Stimulated activated CD4-positive, alpha-beta T cell treated with anti-CD3 and anti-CD28 coated beads, Interleukin-12 subunit alpha, Interleukin-12 subunit beta, amount 100 ng/mL, for 4 hours (primary cell): ENCODE results near the gene TLX2.

Experiments
- DNase-seq: peaks from one replicate; pipeline ENCODE4 v3.0.0-alpha.2; 2020

The TLX2 gene

DNA sequence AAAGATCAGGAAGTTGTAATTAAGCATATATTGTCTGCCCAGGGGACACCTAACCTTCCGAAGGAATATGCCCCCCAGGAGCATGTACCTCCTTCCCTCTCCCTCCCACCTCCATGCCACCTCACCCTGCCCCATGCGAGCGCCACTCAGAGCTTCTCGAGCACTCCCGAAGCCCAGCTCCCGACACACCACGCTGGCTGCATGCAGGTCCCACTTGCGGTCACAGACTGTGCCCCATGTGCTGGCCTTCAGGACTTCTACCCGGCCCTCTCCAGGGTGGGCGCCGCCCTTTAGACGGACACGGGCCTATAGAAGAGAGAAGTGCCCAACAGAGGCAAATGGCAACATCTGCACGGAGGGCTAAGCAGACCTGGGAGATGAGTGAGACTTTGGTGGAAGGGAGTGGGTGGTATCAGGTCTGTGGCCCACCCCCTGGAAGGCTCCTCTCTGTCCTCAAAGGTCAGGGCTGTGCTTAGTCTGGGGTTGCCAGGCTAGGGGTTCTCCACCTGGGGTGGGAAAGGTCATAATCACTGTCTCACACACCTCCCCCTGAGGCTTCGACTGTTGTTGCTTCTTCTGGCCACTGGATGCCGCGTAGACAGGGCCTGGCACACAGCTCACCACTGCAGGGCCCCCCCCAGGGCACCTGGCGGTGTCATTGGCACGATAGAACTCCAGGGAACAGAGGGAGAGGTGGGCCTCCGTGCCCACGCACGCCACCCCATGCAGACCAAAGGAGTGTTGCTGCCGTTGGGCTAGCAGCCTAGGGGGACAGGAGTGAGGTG, 22.1 kb downstream of the TLX2 start:
- DNase-seq, result no peak

DNA sequence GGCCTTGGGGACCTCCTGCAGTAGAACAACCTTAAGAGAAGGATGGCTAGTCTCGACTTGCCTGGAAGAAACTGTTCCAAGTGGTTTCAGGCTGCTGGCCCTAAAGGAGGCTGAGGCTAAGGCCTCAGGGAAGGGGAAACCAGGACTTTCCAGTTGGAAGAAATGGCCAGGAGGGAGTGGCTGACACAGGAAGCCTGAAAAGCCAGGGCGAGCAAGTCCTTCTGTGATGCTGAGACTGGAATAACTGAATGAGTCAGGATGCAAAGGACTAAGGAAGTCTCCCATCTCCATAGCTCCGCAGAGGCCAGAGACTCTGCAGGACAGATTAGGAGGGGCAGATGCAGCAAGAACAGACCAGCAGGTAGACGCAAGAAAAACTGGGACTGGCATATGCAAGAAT, 22.9 kb downstream of the TLX2 start:
- no peak for DNase-seq

DNA sequence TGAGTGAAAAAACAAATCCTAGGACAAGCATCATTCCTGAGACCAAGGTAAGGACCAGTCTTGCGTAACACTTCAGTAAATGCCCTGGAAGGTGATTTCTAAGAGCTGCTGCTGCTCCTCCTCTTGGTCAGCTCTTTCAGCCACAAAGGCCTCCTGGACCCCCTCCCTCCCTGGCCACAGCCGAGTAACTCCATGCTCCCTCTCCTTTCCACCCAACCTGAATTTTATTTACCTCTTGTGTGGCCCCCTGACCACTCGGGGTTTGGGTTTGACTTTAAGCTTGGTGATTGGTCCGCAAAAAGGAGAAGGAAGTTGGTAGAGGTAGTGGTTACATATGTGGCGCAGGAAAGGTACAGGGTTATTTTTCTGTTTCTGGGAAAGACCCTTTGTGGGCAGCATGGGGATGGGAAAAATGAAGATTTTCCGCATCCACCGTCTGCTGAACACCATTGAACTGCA, 24.7 kb downstream of the TLX2 start:
- DNase-seq, result no peak

DNA sequence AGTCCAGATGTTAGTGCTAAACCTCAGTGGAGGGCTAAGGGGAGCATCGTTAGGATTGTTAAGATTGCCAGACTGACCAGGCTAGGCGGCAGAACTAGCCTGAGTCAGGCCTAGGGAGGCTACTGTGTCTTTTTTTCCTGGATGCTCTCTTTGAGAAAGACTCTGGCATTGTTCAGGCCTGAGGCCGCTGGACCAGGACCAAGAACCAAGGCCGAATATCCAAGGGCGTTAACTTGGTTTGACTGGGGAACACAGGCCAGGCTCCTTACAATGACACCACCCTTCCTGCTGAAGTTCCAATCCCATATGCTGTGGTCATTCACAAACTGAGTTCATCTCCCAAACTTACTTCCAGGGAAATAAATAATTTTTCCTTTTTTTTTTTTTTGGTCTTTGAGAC, 26.0 kb downstream of the TLX2 start:
- no peak for DNase-seq

DNA sequence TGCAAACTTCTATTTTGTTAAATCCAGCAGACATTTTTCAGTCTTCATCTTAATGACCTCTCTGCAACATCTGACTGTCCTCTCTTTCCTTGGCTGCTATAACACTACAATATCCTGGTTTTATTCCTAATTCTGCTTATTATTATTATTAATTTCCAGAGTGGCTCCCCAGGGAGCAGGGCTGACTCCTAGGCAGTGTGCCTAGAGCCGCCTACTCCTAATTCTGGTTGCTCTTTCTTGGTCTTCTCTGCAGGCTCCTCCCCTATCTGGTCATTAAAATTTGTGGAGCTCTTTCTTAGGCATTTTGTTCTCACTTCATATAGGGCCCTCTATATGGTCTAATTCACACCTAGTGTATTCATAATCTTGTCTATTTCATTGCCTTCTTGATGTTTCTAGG, 28.7 kb downstream of the TLX2 start:
- no peak for DNase-seq

DNA sequence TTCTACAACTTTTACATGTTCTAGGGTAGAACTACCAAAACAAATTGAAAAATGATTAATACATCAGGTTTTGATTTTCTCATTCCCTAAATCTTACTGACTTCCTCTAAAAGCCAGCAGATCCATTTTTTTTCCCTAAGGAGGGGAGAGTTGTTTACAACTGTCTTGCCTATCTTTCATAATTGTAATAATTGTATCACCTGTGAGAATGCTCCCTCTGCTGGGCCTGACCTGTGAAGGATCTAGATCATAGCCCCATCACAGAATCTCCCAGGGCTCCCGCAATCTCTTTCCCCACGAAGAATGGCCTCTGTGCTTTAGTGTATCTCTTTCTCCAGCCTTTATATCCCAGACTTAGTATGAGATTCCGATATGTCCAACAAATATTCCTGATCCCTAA, 30.4 kb downstream of the TLX2 start:
- DNase-seq, result no peak

DNA sequence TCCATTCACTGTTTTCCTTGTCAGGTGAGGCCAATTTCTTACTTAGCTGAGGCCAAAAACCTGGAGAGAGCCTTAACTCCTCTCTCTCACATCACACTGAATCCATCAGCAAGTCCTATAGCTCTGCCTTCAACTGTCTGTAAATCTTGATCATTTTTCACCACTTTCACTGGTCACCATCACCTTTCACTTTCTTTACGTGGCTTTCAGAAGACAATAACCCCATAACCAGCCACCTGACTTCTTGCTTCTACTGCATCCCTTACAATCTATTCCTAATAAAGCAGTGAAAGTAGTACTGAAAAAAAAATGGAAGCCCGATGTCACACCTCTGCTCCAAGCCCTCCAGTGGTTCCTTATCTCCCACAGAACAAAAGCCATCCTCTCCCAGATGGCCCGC, 31.8 kb downstream of the TLX2 start:
- no peak for DNase-seq

DNA sequence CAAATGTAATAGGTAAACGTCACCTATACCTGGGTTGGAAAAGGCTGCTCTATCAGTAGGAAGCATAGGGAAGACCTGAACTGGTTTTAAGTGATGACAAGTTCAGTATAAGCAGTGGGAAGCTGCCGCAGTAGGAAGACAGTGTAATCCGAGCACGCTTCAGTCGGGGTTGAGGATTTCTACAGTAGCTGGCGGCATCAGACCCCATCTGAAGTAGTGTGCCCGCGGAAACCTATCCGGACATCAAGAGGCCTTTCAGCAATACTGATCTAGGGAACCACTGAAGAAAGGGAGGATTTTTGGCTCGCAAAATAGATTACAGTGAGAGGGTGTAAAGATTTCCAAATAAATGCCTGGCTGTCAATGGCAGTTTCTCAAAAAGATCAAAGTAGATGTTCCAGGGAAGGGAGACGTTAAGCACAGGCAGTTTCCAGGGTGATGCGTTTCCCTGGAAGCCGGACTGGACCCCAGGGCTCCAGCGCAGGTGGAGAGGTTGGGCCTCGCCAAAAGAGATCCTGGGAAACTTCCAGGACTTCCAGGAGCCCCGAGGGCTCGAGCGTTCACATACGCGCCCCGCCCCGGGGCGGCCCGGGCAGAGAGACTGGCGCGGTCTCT, 34.1 kb downstream of the TLX2 start:
- no peak for DNase-seq

DNA sequence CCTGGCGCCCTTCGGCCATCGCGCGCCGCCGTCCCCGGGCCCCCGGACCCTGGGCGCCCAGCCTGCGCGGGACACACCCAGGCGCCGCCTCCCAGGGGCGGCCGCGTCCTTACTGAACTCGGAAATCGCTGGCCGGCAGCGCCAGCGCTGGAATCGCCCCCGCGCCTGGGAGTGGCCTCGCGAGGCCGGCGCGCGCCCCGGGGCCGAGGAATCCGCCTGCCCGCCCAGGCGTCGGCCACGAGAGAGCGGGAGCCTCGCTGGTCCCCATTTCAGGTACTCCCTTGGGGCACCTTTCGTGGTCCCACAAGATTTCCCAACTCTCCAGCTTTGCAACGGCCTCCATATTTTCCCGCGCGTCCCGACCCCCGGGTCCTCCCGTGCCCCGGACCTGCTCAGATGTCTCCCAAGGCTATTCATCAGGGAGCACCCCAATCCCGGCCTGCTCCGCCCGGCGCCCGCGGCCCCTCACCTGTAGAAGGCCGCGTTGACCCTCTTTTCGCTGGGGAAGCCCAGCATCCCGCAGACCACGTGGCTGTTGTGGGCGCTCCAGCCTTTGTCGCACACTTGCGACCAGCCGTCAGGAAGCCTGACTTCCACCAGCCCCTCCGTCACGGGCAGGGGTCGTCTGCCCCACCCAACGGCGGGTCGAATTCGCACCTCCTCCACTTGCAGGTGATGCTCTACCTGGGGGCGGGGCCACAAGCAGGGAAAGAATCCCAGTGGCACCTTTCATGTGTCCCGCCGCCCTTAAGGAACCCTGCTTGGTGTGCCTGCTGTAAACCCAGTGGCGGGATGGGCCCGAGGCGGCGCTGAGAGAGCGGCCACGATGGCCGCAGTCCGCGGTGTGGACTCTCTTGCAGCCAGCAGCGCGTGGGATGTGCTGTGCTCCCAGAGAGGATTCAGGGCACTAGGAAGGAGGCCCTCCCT, 34.9 kb downstream of the TLX2 start:
- DNase-seq, result no peak

DNA sequence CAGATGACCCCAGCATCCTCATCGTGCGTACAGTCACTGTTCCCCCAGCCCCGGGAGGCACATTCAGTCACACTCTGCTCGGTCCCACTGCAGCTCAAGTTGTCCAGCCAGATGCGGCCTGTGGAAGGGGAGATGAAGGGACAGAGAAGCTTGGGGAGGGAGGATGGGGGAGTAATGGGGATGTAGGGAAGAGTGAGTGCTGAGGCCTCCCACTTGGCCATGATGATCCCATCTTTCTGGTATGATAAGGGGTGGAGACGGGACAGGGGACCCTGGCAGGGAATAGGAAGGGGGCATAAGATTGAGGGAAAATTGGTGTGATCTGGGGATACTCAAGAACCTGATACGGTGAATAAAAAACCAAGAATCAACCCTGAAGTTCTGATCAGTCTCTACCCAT, 36.0 kb downstream of the TLX2 start:
- no peak for DNase-seq

DNA sequence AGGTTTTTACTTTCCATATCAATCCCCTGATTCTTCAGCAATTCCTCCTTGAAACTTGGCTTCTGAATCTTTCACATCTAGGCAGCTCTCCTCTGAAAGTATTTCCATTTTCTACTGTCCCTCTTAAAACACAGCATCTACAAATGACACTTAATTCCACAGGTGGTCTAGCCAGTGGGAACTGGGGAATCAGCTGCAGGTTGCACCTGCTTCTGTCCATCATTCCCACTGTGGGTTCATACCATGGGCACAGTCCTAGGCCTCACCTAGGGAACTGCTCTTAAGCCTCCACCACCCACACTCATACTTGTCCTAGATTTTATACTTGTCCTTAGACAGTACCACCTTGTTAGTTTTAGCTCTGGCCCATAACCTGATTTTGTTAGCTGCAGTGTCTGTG, 37.3 kb downstream of the TLX2 start:
- DNase-seq, result no peak

DNA sequence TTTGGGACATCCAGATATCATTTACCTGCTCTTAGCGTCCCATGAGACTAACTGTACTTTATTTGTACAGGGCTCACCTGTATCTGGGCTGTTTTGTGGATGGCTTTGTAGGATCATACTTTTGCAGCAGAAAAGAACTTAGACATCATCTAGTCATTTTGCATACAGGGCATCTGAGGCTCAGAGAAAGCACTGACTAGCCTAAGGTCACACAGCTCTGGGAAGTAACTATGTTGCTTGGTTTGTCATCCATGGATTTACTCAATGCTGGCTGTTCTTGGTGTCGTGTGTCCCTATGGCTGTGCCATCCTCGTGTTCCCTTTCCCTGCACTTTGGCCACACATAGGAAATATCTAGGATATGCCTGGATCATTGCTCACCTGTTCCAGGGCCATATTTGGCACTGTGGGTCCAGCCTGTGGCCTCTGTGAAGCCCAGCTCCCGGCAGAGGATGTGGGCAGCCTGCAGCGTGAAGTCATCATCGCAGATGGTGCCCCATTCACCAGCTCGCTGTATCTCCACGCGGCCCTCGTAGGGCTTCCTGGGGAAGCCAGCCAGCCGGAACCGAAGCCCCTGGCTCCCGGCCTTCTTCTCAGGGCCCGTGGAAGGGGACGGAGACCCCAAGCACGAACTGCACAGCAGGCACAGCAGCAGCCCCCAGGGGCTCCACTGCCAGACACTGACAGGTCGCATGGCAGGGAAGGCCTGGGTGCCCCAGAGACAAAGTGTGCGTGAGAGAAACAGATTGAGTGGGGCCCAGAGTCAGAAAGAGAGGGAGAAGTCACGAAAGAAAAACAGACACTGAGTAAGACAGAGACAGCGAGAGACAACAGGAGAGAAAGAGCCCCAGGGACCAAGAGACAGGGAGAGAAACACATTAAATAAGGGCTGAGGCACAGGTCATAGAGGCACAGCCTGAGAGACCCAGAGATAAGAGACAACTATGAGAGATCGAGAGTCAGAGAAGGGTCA, 38.0 kb downstream of the TLX2 start:
- DNase-seq, result no peak

DNA sequence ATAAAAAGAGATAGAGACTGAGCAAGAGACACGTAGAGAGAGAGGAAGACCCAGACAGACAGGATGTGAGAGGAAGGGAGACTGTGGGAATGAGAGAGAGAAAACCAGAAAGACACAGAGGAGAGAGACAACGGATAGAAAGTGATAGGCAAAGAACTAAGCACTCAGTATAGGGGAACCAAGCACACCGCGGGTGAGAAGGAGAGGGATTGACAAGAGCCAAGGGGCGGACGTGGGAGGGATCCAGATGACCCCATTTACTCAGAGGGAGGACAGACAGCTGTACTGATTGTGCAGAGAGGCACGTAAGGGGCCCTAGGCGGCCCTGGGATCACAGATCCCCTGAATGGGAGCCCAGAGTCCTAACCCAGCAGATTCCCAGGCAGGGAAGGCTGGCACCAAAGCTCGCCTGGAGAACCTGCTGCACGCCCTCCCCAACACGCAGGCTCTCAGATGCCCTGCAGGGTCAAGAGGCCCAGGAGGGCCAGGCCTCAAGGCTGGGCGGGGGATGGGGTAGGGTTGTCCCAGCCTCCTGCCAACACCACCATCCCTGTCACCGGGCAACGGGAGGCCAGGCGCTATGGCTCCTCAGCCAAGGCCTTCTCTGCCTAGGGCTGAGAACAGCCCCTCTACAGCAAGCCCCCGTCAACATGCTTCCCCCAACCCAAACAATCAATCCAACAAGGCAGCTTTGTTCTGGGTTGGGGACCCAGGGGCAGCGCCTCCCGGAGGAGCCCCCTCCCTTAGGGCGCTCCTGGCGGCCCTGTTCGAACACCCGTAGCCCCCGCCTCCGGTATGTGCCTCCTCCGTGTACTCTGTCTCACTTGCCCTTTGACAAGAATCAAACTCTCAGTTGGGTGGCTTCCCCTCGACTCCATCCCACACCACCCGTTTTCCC, 38.9 kb downstream of the TLX2 start:
- no peak for DNase-seq

DNA sequence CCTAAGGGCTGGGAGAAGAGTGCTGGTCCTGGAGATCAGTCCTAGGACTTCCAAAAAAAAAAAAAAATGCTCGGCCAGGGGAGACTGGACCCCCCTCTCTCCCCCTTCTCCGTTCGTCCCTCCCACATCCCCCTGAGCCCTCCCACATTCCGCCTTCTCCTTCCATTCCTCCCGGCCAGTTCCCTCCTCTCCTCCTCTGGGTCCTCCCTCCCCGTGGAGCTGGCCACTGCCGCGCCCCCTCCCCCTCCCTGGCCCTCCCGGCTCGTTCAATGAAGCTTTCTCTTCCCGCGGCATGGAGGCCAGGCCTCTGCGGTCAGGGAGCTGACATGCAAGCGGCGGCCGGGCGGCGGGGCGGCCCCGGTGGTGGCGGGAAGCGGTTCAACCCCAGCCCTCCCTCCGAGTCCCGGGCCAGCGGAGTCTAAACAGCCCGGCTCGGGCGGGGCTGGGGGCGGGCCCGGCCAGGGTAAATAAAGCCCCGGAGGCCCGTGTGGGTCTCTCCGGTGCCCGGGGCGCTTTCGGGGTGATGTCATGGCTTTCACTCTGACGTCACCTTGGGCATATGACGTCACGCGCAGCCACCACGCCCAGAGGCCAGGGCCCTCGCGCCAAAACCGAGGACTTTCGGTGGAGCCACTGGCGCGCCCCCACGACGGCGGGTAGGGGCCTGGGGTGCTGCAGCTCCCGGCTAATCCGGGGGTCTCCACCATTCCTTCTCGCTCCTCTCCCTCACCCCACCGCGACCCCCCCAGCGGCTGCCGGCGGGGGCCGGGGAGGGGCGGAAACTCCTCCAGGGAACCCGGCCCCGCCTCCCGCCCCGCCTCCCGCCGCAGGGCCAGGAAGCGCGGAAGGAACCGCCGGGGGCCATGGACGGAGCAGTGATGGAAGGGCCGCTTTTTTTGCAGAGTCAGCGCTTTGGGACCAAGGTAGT, 39.9 kb downstream of the TLX2 start, which contains the start of the genes DOK1 and LOXL3:
Gene DOK1 (plus strand): TSS at position 829 of the 928 bp plus-strand sequence. CDS start 35 bp downstream, at position 864.
Gene LOXL3 (minus strand): TSS at position 51 of the 928 bp plus-strand sequence. CDS start 1,308 bp downstream, outside the sequence.
- DNase-seq, result peak; percentile 88

DNA sequence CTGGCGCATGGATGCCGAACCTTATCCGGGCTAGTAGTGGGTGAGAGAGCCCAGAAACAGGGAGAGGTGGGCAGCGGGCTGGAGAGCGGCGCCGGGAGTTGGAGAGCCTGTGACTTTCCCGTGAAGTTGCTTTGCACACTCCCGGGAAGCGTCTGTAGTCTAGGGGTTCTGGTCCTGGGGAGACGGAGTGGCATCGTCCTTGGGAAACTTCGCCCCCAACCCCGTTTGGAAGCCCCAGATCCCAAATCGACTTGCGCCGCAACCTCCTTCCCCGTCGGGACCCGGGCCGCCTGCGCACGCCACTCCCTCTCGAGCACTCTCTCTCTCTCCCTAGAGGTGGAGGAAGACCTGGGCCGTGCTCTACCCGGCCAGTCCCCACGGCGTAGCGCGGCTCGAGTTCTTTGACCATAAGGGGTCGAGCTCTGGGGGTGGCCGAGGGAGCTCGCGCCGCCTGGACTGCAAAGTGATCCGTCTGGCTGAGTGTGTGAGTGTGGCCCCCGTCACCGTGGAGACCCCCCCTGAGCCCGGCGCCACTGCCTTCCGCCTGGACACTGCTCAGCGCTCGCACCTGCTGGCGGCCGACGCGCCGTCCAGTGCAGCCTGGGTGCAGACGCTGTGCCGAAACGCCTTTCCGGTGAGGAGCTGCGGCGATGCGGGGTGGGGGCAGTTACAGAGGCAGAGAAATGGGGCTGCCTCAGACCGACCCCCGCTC, 40.7 kb downstream of the TLX2 start:
- DNase-seq, result peak; percentile 39

DNA sequence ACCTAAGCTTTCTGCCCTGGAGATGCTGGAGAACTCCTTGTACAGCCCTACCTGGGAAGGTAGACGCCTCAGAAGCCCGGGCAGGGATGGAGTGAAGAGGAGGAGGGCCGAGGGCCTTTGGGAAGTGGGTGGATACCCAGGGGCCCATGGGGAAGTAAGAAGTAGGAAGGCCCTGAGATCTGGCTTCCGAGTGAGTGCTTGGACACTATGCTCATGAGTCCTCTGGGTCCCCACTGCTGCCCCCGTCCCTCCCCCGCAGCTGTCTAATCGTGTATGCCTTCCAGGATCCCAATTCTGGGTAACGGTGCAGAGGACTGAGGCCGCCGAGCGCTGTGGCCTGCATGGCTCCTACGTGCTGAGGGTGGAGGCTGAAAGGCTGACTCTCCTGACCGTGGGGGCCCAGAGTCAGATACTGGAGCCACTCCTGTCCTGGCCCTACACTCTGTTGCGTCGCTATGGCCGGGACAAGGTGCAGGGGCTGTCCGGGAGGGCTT, 41.4 kb downstream of the TLX2 start:
- DNase-seq, result no peak

DNA sequence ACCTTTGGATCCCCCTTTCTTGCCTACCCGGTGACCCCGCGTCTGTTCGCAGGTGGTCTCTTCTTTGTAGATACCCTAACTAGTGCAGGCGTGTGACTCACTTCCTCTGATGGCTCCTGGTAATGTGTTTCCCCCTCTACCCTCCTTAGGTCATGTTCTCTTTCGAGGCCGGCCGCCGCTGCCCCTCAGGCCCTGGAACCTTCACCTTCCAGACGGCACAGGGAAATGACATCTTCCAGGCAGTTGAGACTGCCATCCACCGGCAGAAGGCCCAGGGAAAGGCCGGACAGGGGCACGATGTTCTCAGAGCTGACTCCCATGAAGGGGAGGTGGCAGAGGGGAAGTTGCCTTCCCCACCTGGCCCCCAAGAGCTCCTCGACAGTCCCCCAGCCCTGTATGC, 41.9 kb downstream of the TLX2 start:
- no peak for DNase-seq

DNA sequence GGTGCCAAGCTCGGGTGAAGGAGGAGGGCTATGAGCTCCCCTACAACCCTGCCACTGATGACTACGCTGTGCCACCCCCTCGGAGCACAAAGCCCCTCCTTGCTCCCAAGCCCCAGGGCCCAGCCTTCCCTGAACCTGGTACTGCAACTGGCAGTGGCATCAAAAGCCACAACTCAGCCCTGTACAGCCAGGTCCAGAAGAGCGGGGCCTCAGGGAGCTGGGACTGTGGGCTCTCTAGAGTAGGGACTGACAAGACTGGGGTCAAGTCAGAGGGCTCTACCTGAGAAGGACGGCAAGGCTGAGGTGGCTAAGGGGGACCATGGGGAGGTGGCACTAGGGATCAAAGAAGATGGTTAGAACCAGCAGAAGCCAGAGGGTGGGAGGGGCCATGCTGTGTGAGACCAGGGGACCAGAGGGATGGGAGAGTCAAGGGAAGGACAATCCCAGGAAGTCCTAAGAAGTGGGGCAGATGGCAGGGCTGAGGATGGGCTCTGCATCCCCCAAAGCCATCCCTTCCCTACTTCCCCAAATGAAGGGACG, 42.7 kb downstream of the TLX2 start:
- no peak for DNase-seq
